Gastrocnemius medialis (tissue), 4 donors: Measurements from ENCODE around the gene BCL11A.

ENCODE experiments used
- POLR2A ChIP-seq, 2 donors: fragments of 450-650 bp; IDR thresholded peaks; one replicate each; pipeline ENCODE4 v1.6.1; 2017; ENCODE audit warnings: antibody characterized with exemption in 2 of 2, mild to moderate bottlenecking in 2 of 2, moderate library complexity in 2 of 2
- TF ChIP-seq, protein P1 (sequence below), 5 experiments: fragments of 450-650 bp in 3 of 5; fragments of 200-600 bp in 2 of 5; sonication (generic) in 2 of 5; IDR thresholded peaks in 4 of 5; conservative IDR thresholded peaks in 1 of 5; 1 replicate in 4 of 5; 2 replicates in 1 of 5; pipeline ENCODE4 v1.5.1; 2016 to 2019; ENCODE audit warnings: antibody characterized with exemption in 5 of 5, mild to moderate bottlenecking in 3 of 5, moderate library complexity in 3 of 5

DNA sequence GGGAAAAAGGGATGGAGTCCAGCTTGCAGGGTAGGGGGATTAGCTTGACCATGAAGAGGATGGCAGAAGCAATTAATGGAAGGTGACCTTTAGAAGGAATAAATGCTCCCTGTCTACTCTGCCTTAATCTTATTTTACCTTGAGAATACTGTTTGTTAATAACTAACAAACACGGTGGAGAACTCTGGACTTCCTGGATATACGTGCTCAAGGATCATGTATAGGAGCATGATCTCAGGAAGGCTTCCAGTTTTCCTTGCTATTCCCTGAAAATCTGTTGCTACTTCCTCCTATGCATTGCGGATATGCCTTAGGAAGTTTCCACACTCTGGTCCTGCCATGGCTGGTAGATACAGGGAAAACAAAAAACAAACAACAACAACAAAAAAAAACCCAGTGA lies 44.8 kb upstream of the BCL11A start:
- TF ChIP-seq, protein P1, sequence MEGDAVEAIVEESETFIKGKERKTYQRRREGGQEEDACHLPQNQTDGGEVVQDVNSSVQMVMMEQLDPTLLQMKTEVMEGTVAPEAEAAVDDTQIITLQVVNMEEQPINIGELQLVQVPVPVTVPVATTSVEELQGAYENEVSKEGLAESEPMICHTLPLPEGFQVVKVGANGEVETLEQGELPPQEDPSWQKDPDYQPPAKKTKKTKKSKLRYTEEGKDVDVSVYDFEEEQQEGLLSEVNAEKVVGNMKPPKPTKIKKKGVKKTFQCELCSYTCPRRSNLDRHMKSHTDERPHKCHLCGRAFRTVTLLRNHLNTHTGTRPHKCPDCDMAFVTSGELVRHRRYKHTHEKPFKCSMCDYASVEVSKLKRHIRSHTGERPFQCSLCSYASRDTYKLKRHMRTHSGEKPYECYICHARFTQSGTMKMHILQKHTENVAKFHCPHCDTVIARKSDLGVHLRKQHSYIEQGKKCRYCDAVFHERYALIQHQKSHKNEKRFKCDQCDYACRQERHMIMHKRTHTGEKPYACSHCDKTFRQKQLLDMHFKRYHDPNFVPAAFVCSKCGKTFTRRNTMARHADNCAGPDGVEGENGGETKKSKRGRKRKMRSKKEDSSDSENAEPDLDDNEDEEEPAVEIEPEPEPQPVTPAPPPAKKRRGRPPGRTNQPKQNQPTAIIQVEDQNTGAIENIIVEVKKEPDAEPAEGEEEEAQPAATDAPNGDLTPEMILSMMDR (IDR thresholded peaks at IDR 0.05 in 4 of 5, conservative IDR thresholded peaks at IDR 0.05 in 1 of 5), result no peak
- no peak for TF ChIP-seq POLR2A (IDR thresholded peaks at IDR 0.05)
